ENCODE data around the gene RNF8. TPM values are rescaled to one million over a fixed set of nuclear protein-coding genes. Genes with fewer than 3 reads are reported as not detected.
"Not testable (repeated sequence)": the region's sequence is repeated elsewhere in the genome, so short reads cannot be mapped to it uniquely, and the experiment has no call there.

The RNF8 gene, protein sequence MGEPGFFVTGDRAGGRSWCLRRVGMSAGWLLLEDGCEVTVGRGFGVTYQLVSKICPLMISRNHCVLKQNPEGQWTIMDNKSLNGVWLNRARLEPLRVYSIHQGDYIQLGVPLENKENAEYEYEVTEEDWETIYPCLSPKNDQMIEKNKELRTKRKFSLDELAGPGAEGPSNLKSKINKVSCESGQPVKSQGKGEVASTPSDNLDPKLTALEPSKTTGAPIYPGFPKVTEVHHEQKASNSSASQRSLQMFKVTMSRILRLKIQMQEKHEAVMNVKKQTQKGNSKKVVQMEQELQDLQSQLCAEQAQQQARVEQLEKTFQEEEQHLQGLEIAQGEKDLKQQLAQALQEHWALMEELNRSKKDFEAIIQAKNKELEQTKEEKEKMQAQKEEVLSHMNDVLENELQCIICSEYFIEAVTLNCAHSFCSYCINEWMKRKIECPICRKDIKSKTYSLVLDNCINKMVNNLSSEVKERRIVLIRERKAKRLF
- total RNA-seq, result 13.2 TPM
- long read RNA-seq, full-length matches to known transcripts, result 21 of 31 reads
- long read RNA-seq, partial matches to known transcripts, result 3 of 31 reads
- long read RNA-seq, other reads (novel, unspliced or antisense), result 7 of 31 reads

- peak; percentile 96 for DNase-seq (ENCODE audit: low spot score)
- intact Hi-C loops (cut with DNase I), result no loop called here
These were observed at the start of gene RNF8 for GRCh38 chr6:37353761-37354525. Gene RNF8 (plus strand): TSS chr6:37353983. CDS start chr6:37354165, 182 bp downstream.

GRCh38 chr6:37304766-37305165 lies 49.0 kb upstream of the RNF8 start:
- no peak for DNase-seq (ENCODE audit: low spot score)
- intact Hi-C loops (cut with DNase I), result no loop called here

DNA sequence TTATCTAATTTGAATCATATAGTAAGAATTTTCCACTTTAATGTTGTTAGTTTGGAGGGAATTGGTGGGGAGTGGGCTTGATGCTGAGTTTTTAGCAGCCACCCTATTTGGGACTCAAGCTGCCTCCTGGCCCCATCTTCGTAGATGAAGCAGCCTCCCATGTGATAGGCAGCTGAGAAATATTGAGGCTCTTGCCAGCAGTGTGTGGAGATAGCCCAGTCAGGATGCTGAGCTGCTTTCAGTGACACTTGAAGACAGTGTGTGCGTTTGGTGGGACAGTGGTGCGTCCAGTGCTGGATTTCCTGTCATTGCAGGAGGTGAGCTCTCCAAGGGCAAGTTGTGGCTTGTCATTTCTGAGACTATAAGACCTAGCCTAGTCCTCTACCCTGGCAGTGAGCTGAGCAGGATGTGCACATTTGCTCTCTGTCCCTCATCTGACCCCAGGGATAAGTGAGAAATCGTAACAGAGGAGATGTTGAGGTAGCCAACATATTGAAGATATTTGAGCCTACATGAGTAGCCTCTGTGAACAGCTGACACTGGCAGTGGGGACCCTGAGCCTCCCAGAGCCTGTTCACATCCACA lies 47.9 kb upstream of the RNF8 start:
- intact Hi-C loops (cut with DNase I), result no loop called here
- DNase-seq (ENCODE audit: low spot score), result no peak

DNA sequence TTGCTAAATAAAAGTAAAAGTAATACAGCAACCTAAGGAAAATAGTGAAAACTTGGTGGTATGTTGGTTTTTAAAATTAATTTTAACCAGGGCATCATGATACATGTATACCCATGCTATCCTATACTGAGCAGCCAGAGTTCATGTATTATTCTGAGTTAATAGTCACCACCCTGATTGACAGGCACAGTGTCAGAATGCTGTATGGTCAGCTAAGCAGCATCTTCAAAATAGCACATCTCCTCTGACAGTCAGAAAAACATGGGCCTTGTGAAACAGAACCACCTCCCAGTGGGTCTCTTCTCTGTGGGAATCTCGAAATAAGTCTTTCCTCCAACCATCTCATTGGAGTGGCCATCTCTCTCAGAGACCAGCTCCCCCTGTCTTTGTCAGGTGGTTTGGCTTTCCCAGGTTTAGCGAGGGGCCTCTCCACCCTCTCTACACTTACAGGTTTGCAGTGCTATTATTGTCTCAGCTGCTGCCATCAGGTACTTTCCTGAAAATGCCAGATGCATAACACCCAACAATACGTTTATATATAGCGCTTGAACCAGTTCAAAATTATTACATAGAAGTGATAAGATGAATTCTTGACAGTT lies 47.1 kb upstream of the RNF8 start:
- intact Hi-C loops (cut with DNase I), result no loop called here

GRCh38 chr6:37307484-37307883 lies 46.3 kb upstream of the RNF8 start:
- intact Hi-C loops (cut with DNase I); DNase-seq (ENCODE audit: low spot score): not testable (repeated sequence)

More for the DNA sequence above, 47.1 kb upstream of the RNF8 start:
- DNase-seq (ENCODE audit: low spot score), result no peak

GRCh38 chr6:37308069-37308815 lies 45.5 kb upstream of the RNF8 start:
- DNase-seq (ENCODE audit: low spot score), result no peak
- intact Hi-C loops (cut with DNase I), result no loop called here

- intact Hi-C loops (cut with DNase I), result no loop called here
- no peak for DNase-seq (ENCODE audit: low spot score)
These were observed 44.7 kb upstream of the RNF8 start for GRCh38 chr6:37309046-37309445.

- intact Hi-C loops (cut with DNase I), result no loop called here
- DNase-seq (ENCODE audit: low spot score), result no peak
These were observed 44.1 kb upstream of the RNF8 start for GRCh38 chr6:37309692-37310091.

GRCh38 chr6:37310966-37311365 lies 42.8 kb upstream of the RNF8 start:
- DNase-seq (ENCODE audit: low spot score), result no peak
- intact Hi-C loops (cut with DNase I), result no loop called here

DNA sequence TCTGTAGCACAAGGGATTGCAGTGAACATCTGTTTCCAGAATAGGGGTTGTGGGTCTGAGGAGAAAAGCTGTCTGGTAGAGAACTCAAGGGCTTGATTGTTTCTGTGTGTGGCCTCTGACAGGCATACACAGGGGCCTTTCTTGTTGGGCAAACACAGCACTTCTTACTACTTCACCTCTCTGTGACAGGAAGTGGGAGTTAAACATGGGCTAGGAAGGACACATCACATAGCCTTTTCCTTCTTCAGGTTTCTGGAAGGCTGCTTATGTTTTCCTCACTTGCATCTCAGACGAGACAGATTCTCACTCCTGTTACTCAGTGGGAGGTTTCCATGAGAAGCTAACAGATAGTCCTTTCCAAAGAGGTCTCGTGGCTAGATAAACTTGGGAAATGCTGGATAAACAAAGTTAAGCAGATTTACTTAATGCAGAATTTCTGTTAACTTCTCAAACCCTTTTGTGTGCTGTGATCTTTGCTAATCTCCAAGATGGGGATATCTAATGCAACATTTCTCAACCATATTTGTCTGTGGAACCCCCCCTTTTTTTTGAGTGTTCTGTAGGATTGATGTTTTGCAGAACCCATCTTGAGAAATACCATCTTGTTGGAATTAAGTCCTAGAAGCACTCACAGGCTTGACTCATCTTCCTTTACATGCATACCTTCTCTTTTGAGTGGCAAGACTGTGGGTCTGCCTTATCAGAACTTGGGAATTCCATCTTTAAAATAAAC lies 41.9 kb upstream of the RNF8 start:
- no peak for DNase-seq (ENCODE audit: low spot score)
- intact Hi-C loops (cut with DNase I), result no loop called here

- no peak for DNase-seq (ENCODE audit: low spot score)
- intact Hi-C loops (cut with DNase I), result no loop called here
These were observed 39.9 kb upstream of the RNF8 start for GRCh38 chr6:37313723-37314486.

- DNase-seq (ENCODE audit: low spot score), result no peak
- intact Hi-C loops (cut with DNase I), result no loop called here
These were observed 39.2 kb upstream of the RNF8 start for GRCh38 chr6:37314487-37315156.

DNA sequence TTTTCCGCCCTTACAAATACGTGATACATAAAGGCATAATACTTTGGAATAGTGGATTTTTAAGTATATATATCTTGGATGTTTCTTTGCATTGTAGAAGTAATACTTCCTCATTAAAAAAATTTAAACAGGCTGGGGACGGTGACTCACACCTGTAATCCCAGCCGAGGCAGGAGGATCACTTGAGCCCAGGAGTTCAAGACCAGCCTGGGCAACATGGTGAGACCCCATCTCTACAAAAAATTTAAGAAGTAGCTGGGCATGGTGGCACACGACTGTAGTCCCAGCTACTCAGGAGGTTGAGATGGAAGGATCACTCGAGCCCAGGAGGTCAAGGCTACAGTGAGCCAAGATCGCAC lies 38.6 kb upstream of the RNF8 start:
- intact Hi-C loops (cut with DNase I), result no loop called here
- no peak for DNase-seq (ENCODE audit: low spot score)

GRCh38 chr6:37316071-37316470 lies 37.7 kb upstream of the RNF8 start:
- intact Hi-C loops (cut with DNase I), result no loop called here

DNA sequence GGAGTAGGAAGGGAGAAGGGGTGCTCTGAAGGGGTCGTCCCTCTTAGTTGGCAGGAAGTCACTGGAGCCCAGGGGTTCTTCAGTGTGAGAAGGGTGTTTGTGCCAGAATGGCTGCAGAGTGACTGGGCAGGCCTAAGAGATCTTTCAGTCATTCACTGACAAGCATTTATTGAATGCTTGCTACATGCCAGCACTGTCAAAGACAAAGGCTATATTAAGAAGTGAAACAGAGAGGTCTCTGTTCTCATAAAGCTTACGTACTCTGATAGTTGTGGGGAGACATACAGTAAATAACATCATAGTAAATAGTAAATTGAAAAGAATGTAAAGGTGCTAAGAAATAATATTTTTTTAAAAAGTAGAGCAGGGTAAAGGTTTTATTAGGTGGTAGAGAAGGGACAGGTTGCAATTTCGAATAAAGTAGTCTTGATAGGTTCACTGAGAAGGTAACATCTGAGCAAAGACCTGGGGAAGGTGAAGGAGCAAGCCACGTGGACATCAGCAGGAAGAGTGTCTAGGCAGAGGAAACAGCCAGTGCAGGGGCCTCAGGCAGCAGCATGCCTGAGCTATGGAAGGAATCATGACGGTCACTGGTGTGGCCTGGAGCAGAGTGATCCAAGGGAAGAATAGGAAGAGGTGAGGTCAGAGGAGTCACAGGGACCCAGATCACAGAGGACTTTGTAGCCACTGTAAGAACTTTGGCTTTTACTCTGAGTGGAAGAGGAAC lies 36.3 kb upstream of the RNF8 start:
- intact Hi-C loops (cut with DNase I), result no loop called here
- DNase-seq (ENCODE audit: low spot score), result no peak

More at GRCh38 chr6:37316071-37316470, 37.7 kb upstream of the RNF8 start:
- no peak for DNase-seq (ENCODE audit: low spot score)

DNA sequence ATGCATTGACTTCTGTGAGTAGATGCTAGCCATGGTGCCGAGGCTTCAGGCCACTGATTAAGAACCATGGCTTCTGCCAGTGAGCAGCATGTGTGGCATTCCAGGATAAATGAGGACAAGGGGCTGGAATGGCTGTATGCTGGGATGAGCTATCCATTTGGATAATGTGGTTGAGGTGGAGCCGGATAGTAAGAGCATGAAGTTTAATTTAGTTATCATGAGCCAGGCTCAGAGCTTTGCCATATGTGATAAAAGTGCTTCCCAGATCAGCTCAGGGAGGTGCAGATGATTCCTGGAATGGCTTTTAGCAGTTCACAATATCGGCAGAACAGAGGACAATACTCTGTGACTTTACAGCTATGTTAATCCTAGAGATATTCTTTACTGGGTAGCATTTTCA lies 34.6 kb upstream of the RNF8 start:
- intact Hi-C loops (cut with DNase I), result no loop called here
- no peak for DNase-seq (ENCODE audit: low spot score)
